ENCODE results near the gene FAM53A.

The FAM53A gene

DNA sequence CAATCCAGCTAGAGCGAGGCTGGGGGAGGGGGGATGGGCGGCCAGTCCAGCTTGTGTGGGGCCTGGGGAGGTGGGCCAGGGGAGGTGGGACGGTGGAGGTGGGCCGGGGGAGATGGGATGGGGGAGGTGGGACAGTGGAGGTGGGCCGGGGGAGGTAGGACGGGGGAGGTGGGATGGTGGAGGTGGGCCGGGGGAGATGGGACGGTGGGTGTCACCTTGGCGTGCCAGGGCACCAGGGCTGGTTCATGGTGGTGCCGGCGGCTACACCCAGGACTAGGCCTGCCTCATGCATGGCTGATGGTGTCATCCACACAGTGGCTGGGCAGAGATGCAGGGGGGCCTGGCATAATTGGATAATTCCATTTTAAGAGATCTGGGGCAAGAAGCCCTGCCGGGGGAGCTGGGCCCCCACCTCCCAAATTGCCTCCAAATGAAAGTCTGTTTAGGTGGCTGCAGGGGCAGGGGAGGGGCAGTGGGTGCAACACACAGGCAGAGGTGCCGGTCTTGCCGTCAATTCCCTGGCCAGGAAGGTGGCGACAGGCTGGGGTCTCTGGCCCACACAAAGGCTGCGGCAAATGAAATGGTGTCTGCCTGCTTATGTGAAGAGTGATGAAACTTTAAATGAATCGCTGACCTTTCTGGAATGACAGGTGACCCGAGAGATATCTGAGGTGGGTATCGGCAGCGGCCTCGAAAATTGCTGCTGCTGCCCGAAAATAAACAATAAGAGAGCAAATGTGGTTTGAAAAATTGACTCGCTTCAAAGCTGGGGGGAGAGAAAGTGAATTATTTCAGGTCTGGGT is 82.1 kb downstream of the FAM53A start:
- no peak for DNase-seq

DNA sequence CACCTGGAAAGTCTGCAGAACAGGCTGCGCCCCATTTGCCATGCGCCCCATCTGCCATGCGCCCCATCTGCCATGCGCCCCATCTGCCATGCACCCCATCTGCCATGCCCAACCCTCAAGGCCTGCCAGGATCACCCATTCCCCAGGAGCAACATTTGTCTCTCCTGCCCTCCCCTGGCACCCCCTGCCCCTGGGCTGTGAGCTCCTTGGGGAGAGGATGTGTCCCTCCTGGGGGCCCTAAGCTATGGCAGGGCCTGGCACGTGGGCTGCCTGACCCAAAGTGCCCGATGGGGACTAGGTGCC is 82.6 kb downstream of the FAM53A start:
- DNase-seq: no peak

DNA sequence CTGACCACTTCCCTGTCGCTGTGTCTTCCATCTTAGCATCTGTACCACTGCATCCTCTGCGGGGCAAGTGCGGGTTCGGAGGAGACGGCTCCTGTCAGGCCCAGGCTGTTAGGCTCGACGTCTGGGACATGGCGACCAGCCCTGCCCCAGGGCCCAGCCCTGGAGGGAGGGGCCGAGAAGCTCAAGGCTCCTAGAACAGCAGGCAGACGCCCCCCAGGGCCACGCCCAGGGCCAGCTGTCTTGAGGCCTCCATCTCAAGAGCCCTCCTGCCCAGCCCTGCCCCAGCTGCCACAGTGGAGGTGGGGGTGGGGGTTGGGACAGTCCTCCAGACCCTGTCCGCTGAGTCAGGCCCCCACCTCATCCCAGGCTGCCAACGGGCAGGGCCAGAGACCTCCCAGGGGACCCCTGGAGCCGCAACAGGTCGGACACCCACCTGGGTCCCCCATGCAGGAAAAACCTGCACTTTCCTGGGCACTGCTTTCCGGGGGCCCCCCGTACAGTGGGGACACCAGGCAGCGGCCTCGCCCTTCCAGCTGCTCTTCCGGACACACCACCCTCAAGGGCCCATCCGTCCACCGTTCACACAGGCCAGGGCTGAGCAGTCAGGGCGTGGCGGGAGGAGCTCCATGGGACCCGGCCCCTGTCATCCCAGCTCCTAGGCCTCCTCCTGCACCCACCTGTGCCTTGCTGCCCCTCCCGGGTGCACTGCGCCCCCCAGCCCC is 83.1 kb downstream of the FAM53A start:
- DNase-seq: no peak

DNA sequence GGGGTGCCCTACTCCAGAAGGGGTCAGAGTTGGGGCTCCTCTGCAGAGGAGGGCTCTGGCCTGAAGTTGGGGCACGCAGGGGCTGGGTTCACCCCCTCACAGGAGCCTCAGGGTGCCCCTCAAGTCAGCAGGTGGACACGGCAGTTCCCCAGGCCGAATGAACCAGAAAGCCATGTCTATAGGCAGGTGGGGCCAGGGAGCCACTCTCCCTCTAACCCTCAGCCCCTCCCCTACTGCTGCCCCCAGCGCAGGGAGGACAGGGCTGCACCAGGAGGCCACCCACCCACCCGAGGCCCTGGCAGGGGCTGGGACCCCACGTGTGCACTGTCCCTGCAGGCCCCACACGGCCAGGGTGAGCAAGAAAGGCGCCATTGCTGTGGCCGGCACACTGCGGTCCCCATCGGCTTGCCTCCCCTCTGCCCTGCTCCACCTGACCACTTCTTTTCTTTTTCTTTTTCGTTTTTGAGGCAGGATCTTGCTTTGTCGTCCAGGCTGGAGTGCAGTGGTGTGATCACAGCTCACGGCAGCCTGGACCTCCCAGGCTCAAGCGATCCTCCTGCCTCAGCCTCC is 83.8 kb downstream of the FAM53A start:
- no peak for DNase-seq

DNA sequence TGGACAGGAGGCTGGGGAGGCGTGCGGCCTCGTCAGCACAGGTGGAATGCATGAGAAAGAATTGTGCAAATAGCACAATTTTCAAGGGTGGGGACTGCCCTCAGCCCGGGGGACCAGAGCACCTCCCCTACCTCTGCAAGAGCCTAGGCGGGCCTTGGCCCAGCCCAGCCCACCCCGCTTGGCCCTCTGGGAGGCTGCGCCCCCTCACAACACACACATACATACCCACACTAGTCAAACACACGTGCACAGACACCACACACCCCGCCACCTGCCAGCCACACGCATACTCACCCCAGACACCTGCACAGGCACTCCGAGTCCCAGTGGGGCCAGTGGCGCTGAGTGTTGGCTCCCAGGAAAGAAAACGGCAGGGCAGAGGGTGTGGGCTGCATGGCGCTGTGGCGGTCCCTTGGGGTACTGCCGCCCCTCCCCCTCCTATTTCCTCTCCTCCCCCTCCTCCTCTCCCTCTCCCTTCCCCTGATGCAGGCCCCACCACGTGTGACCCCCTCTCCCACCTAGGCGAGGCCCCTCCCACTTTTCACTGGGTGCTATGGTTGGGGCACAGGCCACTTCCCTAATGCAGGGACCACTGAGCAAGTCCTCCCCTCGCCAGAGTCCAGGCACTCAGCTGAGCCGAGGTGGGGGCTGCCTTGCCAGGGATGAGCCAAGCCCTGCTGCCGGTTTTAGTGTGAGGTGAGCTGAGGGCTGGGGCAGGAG is 84.5 kb downstream of the FAM53A start:
- DNase-seq: no peak

DNA sequence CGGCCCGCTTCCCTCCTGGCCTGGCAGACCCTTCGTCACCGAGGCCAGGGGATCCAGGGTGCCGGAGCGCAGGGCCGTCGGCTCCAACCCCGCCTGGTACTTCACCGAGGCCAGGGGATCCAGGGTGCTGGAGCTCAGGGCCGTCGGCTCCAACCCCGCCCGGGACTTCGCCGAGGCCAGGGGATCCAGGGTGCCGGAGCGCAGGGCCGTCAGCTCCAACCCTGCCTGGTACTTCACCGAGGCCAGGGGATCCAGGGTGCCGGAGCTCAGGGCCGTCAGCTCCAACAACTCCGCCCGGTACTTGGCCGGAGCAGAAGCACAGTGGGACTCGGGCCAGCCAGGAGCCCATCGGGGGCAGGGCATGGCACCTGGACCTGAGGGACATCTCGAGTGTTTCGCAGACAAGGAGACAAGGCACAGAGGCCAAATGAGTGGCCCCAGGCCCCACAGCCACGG is 85.1 kb downstream of the FAM53A start:
- DNase-seq: no peak

DNA sequence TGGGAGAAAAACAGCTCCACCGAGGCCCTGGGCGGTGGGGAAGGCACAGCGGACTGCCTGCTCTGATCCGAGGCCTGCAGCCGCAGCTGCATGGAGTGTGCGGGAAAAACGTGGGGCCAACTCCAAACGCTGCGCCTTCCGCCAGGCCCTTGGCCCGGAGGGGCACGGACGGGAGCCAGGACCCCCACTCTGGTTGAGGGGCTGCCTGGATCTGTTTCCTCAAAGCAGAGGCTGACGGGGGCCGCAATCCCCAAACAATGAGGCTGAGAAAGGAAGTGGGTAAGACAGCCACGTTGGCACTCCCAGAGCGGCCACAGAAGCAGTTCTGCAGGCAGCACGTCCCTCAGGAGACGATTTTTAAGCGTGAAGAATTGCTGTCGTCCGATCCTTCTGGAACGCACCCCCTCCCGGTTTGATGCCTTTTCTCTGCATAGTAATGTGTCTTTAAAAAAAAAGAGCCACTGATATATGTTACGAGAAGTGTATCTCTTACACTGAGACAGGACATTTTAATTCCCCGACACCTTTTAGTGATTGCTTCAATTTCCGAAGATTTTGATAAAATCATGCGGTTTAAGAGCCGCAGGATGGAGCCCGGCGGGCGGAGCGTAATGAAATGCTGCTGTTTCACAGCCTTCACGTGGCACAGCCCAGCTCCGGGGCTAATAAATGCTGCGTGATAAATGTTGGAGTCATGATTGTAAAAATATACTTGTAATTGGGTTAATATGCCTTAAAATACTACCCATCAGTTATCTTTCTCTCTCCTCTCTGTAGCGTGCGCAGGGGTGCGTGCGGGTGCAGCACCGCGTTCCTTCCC is 85.7 kb downstream of the FAM53A start:
- DNase-seq: no peak

DNA sequence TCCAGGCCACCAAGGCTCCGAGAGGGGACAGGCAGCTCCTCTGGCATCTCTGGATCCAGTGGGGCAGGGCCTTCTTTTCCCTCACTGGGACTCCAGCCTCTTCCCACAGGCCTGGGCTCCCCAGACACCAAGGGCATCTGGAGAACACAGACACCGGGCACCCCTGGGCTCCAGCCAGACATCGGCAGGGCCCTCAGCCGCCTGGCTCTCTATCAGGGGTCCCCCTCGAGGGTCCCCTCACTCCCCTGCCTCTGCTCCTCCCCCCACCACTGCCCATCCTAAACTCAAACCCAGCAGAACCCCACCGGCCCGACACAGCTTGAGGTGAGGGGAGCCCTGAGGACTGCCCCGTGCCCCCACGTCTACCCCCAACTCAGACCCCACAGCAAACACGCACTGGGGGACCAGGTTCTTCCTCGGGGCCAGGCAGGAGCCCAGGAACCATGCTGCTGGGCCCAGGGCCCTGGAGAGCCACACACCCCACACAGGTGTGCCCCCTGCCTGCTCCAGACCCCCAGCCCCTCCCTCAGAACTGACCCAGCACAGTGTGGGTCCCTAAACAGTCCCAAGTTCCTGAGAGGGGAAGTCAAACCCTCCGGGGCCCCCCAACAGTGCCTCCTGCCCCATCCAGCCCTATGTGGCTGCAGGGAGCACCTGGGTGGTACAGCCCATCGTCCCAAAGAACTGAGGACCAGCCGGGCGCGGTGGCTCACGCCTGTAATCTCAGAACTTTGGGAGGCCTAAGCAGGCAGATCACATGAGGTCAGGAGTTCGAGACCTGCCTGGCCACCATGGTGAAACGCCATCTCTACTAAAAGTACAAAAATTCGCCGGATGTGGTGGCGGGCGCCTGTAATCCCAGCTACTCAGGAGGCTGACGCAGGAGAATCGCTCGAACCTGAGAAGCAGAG is 86.8 kb downstream of the FAM53A start:
- no peak for DNase-seq

DNA sequence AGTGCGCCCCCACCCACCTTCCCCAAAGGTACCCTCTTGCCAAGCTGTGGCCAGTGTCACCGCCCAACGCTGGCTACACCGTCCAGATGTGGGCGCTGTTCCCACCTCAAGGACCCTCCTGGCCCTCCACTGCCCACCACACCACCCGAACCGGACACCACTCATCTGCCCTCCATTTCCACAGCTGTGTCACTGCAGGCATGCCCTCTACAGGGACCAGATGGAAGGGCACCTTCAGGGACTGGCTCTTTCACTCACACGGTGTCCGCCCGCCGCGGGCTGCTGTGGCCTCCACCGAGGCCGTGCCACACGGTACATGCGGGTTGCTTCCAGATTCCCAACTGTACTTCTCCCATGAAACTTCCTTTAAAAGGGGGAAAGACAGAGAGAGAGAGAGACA is 87.7 kb downstream of the FAM53A start:
- DNase-seq: no peak

DNA sequence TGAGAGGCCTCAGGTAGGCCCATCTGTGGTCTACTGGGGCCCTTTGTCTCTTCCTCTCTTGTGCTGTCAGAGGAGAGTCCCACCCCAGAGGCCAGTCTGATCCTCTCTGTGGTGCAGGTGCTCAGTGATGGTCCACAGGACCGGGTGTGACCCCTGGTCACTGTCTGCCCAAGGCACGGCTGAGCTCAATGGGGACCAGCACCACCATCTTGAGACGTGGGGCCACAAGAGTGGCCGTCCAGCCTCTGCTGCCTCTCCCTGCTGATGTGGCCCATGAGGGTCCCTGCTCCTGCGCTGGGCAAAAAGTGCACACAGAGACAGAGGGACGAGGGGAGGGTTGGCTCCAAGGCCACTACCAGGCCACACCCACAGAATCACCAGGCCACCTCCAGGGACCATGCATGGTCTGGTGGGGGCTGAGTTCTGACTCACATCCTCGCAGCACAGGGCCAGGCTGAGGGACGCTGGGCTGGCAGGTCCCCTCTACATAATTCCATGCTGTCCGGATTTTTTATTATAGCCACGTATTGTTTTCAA is 88.3 kb downstream of the FAM53A start:
- no peak for DNase-seq

DNA sequence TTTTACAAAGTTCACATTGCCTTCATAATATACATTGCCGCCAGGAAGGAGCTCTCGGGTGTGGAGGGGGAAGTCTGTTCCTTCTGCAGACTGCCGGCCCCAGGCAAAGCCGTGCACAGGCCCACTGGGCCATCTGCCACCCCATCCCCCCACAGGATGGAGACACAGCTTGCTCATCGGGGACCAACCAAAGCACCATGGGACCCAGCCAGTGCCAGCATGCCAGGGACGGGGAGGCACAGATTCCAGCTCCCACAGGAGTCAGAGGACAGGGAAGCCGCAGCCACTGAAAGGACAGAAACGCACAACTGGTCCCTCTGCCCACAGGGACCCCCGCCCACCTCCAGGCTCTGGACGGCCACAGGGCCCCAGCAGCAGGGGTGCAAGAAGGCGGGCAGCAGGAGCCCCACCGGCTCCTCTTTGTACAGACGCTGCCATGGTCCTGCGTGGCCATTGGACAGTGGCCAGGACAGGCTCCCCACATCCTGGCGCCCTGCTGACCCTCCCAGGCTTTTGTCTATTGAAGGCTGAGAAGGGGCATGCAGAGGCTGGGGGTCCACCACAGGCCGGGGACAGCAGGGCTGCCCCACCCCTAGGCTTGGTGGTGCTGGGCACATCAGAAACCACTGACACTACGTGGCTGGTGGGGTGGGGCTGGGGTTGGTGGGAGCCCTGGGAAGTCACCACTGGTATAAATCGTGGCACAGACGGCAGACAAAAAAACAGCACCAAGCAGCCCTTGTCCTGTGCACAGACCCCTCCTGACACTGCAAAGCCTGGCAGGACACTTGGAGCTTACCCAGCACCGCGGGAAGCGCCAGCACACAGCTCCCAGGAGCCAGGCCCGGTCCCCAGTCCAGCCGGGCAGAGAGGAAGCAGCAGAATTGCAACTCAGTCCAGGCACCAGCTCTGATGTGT is 89.0 kb downstream of the FAM53A start:
- no peak for DNase-seq

DNA sequence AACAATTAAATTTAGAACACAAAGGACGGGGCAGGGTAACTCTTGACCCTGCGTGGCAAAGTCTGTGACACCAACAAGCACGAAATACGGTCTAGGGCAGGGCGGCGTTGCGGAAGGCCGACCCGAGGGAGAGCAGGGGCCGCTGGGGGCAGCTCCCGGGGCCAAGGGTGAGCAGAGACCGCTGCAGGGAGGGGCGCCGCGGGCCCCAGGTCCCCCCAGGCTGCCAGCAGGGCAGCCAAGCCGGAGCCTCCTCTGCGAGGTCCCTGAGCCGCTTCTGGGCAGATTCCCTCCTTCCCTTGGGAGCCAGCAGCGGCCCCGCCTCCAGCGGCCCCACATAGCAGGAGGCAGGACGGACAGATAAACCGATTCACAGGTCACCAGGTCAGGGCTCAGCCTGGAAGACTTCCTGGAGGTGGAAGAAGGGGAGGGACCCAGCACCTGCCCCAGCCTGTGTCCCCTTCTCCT is 90.2 kb downstream of the FAM53A start:
- DNase-seq: no peak

DNA sequence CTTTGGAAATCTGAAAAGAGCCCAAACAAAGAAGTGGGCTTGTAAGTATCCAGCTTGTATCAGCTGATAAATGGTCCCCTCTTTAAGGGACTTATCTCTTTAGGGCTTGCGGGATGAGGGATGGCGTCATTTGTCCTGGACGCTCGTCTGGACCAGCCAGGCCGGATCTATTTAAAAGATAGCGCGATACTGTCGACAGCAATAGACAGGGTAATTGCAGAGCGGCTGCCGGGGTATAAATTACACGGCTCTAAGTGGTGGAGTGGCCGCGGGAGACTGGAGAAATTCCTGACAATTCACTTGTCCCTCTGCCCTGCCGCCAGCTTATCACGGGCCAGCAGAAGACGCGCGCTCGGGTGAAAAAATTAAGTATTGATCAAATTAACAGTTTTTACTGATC is 90.7 kb downstream of the FAM53A start:
- no peak for DNase-seq

DNA sequence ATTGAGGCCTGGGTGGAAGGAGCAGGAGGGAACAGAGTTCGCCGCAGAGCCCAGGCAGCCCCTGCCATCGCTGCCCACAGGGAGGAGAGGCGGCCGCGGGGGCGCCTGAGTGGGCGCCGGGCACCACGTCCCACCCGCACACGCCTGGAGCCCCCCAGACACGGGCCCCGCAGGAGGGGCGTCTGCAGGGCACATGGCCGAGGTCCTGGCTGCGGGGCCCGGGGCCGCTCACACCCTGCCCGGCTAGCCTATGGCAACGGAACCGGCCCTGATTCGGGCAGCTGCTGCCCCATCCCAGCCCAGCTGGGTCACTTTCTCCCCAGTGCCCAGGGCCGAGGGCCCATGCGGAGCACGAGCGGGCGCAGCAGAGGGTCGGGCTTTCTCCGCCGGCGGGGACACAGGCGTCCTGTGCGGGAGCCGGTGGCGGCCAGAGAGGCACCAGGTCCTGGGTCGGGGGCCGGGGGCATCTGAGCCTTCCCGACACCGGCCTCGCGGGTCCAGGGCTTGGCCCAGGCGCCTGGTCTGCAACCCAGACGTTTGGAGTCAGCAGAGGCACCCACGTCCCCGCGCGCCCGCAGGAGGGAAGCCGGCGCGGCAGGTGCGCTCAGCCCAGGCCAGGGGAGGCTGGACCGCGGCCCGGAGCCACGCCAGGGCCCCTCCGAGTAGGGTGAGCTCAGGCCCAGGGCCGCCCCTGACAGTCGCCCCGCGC is 91.2 kb downstream of the FAM53A start:
- no peak for DNase-seq

DNA sequence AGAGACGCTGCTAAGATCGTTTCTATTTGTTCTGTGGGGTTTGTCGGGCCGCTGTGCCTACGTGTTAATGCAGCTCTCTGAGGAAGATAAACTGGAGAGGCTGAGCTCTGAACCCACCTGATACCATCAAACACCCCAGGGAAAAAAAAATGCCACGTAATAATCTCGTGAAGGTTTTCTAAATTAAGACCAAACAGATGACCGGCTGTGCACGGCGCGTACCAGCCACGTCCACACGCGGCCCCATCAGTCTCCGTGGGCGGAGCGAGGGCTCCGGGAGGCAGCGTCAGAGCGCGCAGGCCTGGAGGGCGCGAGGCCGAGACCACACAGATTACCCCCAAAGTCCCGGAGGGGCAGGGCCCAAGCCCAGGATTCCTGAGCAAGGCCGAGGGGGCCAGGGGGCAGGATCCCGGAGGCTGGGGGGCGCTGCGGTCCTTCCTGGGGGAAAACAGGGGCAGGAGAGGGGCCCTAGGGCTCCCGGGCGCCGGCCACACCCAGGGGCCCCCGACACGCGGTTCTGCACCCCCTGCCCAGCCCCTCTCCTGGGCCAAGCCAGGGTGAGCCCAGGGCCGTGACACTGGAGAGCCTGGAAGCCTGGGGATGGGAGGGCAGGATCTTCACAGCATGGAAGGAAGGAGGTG is 91.9 kb downstream of the FAM53A start:
- DNase-seq: no peak

DNA sequence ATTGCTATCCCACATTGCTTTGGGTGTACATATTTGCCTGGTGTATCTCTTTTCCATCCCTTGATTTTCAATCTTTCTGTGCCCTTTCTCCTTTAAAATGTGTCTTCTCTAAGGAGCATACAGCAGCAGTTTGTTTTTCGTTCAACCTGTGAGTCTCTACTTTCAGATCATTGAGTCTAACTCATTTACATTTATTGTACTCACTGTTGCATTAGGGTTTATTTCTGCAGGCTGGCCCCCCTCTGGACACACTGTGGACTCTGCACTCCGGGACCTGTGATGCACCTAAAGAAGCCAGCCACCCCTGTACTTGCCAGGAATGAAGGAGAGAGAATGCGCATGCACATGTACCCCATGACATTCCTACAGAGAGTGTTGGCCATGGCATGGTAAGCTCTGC is 93.0 kb downstream of the FAM53A start:
- no peak for DNase-seq

DNA sequence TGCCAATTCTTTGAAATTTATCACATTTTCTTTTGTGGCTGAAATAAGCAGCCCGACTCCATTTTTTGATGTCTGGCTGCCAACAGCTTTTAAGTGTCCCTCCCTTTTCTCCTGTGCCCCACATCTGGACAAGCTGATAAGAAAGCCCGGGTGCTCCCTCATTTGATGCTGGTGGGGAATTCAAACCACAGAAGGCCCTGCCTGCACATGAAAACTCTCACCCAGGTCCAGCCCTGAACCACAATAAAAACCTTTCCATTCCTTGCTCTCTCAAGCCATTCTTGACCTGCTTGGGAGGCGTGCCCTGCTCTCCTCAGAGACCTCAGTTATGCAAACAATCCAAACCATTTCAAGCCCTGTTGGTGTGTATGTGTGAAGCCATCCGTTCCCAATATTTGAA is 93.9 kb downstream of the FAM53A start:
- no peak for DNase-seq
